A673 (cell line): Measurements from ENCODE around the gene PSMB2.

Source experiments
- CTCF ChIP-seq: fragments of 300-800, 200-600 bp; sonication (generic); conservative IDR thresholded peaks from 2 replicates; pipeline ENCODE4 v1.5.1; 2017; ENCODE audit warnings: low read depth, mild to moderate bottlenecking, antibody characterized with exemption, low read length, moderate library complexity, mixed read lengths
- EZH2 ChIP-seq: fragments of 200-600 bp; sonication (generic); IDR thresholded peaks from 2 replicates; pipeline ENCODE4 v1.6.1; 2017; ENCODE audit warnings: borderline replicate concordance, low read depth, mild to moderate bottlenecking, mixed read lengths, antibody characterized with exemption, low read length; ENCODE audit not compliant: poor library complexity, severe bottlenecking

DNA sequence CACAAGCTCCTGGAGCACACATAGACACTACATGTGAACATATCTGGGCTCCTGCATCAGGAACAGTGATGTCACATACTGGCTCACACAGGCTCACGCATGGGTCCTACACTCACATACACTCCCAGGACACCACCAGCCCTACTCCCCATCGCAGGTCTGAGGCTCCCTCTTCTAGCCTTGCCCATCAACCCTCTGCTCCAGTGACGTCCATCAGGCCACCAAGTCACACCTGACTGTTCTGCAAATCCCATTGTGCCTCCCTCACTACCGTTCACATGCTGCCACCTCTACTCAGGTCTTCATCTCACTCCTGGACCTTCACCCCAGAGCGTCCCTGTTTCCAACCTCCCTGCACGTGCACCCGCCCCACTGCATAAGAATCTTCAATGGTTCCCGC is 50.1 kb downstream of the PSMB2 start:
- no peak for TF ChIP-seq EZH2
- TF ChIP-seq CTCF: no peak
